Measurements from ENCODE around the gene SPINT2. TPM values are rescaled to one million over a fixed set of nuclear protein-coding genes. Genes with fewer than 3 reads are reported as not detected.

SPINT2 gene
- total RNA-seq, 4 donors from 2014 or later: 4.7 to 46.7 (median 12.8) TPM

- no peak for TF ChIP-seq CTCF (IDR thresholded peaks at IDR 0.05; ENCODE audit: low read depth)
These were observed 18.9 kb downstream of the SPINT2 start for GRCh38 chr19:38283271-38283670.

- no peak for TF ChIP-seq CTCF (IDR thresholded peaks at IDR 0.05; ENCODE audit: low read depth)
These were observed 20.0 kb downstream of the SPINT2 start for GRCh38 chr19:38284422-38284821.

GRCh38 chr19:38285567-38285966 is 21.2 kb downstream of the SPINT2 start:
- TF ChIP-seq CTCF (IDR thresholded peaks at IDR 0.05; ENCODE audit: low read depth): no peak

- no peak for TF ChIP-seq CTCF (IDR thresholded peaks at IDR 0.05; ENCODE audit: low read depth)
These were observed 23.2 kb downstream of the SPINT2 start for GRCh38 chr19:38287604-38288003.

GRCh38 chr19:38288123-38288855 is 23.9 kb downstream of the SPINT2 start:
- no peak for TF ChIP-seq CTCF (IDR thresholded peaks at IDR 0.05; ENCODE audit: low read depth)

- no peak for TF ChIP-seq CTCF (IDR thresholded peaks at IDR 0.05; ENCODE audit: low read depth)
These were observed 25.6 kb downstream of the SPINT2 start for GRCh38 chr19:38289955-38290354.

- TF ChIP-seq CTCF (IDR thresholded peaks at IDR 0.05; ENCODE audit: low read depth): no peak
These were observed 26.3 kb downstream of the SPINT2 start for GRCh38 chr19:38290631-38291147.
